GM06990 (cell line): ENCODE measurements around the gene ZBTB7C.

Source experiments
- DNase-seq: peaks from one replicate; pipeline ENCODE4 v3.0.0-alpha.2; 2011; ENCODE audit not compliant: insufficient read length; ENCODE audit errors: extremely low read depth
- H3K27me3 ChIP-seq: replicated peaks from 2 replicates; pipeline ENCODE4 v1.6.0; 2011; ENCODE audit warnings: low read length; ENCODE audit not compliant: control insufficient read depth, insufficient read depth
- H3K36me3 ChIP-seq: 2 replicates; pipeline ENCODE4 v1.5.1; 2011; ENCODE audit warnings: low read length; ENCODE audit not compliant: control insufficient read depth, insufficient read depth
- H3K4me3 ChIP-seq: replicated peaks from 2 replicates; pipeline ENCODE4 v1.5.1; 2011; ENCODE audit warnings: low read depth, mild to moderate bottlenecking, control low read depth, low read length
- CTCF ChIP-seq: IDR thresholded peaks from 2 replicates; pipeline ENCODE4 v1.5.1; 2011; ENCODE audit warnings: low read length, control low read depth, mild to moderate bottlenecking, inconsistent platforms; ENCODE audit not compliant: insufficient read depth, poor library complexity, severe bottlenecking

ZBTB7C gene

GRCh38 chr18:48057018-48057417 lies 352.2 kb downstream of the ZBTB7C start:
- Histone ChIP-seq H3K27me3 (peaks cover 2% of the 10 kb centered on the region), H3K4me3 (no peak overlapping the region), H3K36me3 (no peaks in the 10 kb centered on the region)
- DNase-seq, result no peak
- TF ChIP-seq CTCF, result no peak

- Histone ChIP-seq H3K4me3 (no peak overlapping the region), H3K27me3 (peaks cover 2% of the 10 kb centered on the region), H3K36me3 (no peaks in the 10 kb centered on the region)
- DNase-seq, result no peak
- no peak for TF ChIP-seq CTCF
Measured at GRCh38 chr18:48055351-48055750, 353.8 kb downstream of the ZBTB7C start.

GRCh38 chr18:48053881-48054816 lies 355.0 kb downstream of the ZBTB7C start:
- H3K27me3 ChIP-seq, result no peaks in the 10 kb centered on the region
- TF ChIP-seq CTCF, result no peak
- DNase-seq, result no peak

GRCh38 chr18:48052842-48053241 lies 356.3 kb downstream of the ZBTB7C start:
- H3K4me3 ChIP-seq, result no peak overlapping the region

More at GRCh38 chr18:48053881-48054816, 355.0 kb downstream of the ZBTB7C start:
- H3K4me3 ChIP-seq, result no peak overlapping the region
- H3K36me3 ChIP-seq, result no peaks in the 10 kb centered on the region

More at GRCh38 chr18:48052842-48053241, 356.3 kb downstream of the ZBTB7C start:
- 0 out of 2 replicates have a peak, but pooled peaks cover 1% of the 10 kb centered on the region for H3K27me3 ChIP-seq
- no peak for TF ChIP-seq CTCF
- DNase-seq, result no peak
- H3K36me3 ChIP-seq, result no peaks in the 10 kb centered on the region
